ENCODE results near the gene CALD1. TPM values are rescaled to one million over a fixed set of nuclear protein-coding genes. Genes with fewer than 3 reads are reported as not detected.

Gene CALD1
- total RNA-seq, 1 experiment from 2014 or later, result 107 TPM

DNA sequence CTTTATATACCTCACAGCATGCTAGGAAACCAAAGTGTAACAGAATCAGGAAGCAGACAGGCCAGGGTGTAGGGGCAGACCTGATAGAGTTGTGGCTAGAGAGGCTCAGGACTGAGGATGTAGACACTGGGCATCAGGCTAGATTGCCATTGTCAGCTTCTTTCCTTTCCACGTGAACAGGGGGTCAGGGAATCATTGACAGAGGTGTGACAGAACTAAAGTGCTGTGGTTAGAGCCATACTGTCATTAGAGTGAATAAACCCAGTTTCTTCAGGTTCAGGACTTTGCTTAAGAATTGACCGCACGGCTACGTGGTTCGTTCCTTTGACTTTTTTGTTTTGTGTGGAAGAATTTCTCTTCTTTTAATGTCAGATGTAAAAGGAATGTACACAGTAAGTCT lies 90.7 kb downstream of the CALD1 start:
- H3K4me1 Mint-ChIP-seq, result peaks cover 19 to 22% of the 10 kb centered on the region in 2 experiments
- no peak for DNase-seq
- no peak overlapping the region for H2AK5ac ChIP-seq (ENCODE audit: insufficient read length, low read length)
- no peaks in the 10 kb centered on the region for H3K79me2 ChIP-seq (ENCODE audit: insufficient read depth, low read length)
- no peaks in the 10 kb centered on the region for H3K9me3 Mint-ChIP-seq
- no peak overlapping the region for H3K56ac ChIP-seq (ENCODE audit: insufficient read length, low read depth, low read length)
- H3K9ac ChIP-seq (ENCODE audit: extremely low read depth, insufficient read length, low read length), result no peak overlapping the region
- H3K9me3 ChIP-seq (ENCODE audit: control insufficient read depth, low read depth, low read length), result no peaks in the 10 kb centered on the region
- H3K18ac ChIP-seq (ENCODE audit: insufficient read length, low read depth, low read length), result no peak overlapping the region
- H3K23ac ChIP-seq (ENCODE audit: insufficient read length, low read depth, low read length), result no peak overlapping the region
- no peak overlapping the region for H4K5ac ChIP-seq (ENCODE audit: insufficient read length, low read depth, low read length)
- H3K4me2 ChIP-seq (ENCODE audit: insufficient read depth, insufficient read length, low read length), result no peak overlapping the region
- H4K8ac ChIP-seq (replicated peaks; ENCODE audit: insufficient read length, low read depth, low read length), result no peak overlapping the region
- H3K27me3 Mint-ChIP-seq (ENCODE audit: low read depth), result no peaks in the 10 kb centered on the region
- no peaks in the 10 kb centered on the region for H3K27me3 ChIP-seq (ENCODE audit: insufficient read depth, low read length)
- H2BK5ac ChIP-seq (ENCODE audit: insufficient read length, low read length), result no peak overlapping the region
- no peak overlapping the region for H2BK12ac ChIP-seq (ENCODE audit: insufficient read length, low read depth, low read length)
- no peaks in the 10 kb centered on the region for H4K20me1 ChIP-seq (ENCODE audit: control insufficient read depth, insufficient read depth, insufficient read length)
- no peak overlapping the region for H2BK15ac ChIP-seq (ENCODE audit: low read depth, low read length)
- H2BK20ac ChIP-seq (ENCODE audit: low read depth, low read length, poor library complexity, severe bottlenecking), result no peak overlapping the region
- H2BK120ac ChIP-seq (ENCODE audit: low read depth, low read length, poor library complexity, severe bottlenecking), result no peak overlapping the region
- no peak overlapping the region for H3K27ac Mint-ChIP-seq
- no peaks in the 10 kb centered on the region for H3K23me2 ChIP-seq (ENCODE audit: insufficient read length, low read depth, low read length, poor library complexity, severe bottlenecking)
- no peak overlapping the region for H3K4me3 Mint-ChIP-seq
- no peak overlapping the region for H2AFZ ChIP-seq (ENCODE audit: low read length)
- H3T11ph ChIP-seq (ENCODE audit: low read length), result no peak overlapping the region
- H4K91ac ChIP-seq (ENCODE audit: insufficient read length, low read depth, low read length), result no peak overlapping the region
- peaks cover 0 to 14% (median 2%) of the 10 kb centered on the region in 3 experiments; a peak in 4 of 7 replicates for H3K36me3 Mint-ChIP-seq (ENCODE audit: insufficient read depth in 1 of 3, low read depth in 3 of 3)
- no peak overlapping the region for H3K27ac ChIP-seq (ENCODE audit: insufficient read length, low read depth, low read length)
- H3K4me1 ChIP-seq (ENCODE audit: insufficient read depth, low read length), result peaks cover 8% of the 10 kb centered on the region; the same call in 1 of the 2 replicates
- whole genome bisulfite sequencing (ENCODE audit: extremely low coverage, insufficient read length, low lambda C conversion rate), result no CpG with 5 or more reads among the region's 5 CpGs
- H3K14ac ChIP-seq (ENCODE audit: insufficient read depth, low read length), result no peak overlapping the region
- H3K4ac ChIP-seq (ENCODE audit: low read depth, low read length), result no peak overlapping the region
- TF ChIP-seq, protein P1, sequence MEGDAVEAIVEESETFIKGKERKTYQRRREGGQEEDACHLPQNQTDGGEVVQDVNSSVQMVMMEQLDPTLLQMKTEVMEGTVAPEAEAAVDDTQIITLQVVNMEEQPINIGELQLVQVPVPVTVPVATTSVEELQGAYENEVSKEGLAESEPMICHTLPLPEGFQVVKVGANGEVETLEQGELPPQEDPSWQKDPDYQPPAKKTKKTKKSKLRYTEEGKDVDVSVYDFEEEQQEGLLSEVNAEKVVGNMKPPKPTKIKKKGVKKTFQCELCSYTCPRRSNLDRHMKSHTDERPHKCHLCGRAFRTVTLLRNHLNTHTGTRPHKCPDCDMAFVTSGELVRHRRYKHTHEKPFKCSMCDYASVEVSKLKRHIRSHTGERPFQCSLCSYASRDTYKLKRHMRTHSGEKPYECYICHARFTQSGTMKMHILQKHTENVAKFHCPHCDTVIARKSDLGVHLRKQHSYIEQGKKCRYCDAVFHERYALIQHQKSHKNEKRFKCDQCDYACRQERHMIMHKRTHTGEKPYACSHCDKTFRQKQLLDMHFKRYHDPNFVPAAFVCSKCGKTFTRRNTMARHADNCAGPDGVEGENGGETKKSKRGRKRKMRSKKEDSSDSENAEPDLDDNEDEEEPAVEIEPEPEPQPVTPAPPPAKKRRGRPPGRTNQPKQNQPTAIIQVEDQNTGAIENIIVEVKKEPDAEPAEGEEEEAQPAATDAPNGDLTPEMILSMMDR (conservative IDR thresholded peaks at IDR 0.05), result no peak
- H3K79me1 ChIP-seq (ENCODE audit: insufficient read depth, low read depth, low read length, poor library complexity, severe bottlenecking), result no peaks in the 10 kb centered on the region

Measured in H9 (cell line).